Measurements from ENCODE around the gene EGFL8.

- TF ChIP-seq POLR2A (IDR thresholded peaks at IDR 0.05) (no peak), CTCF (IDR thresholded peaks at IDR 0.05) (no peak)
Measured at GRCh38 chr6:32156891-32157290, 7.5 kb upstream of the EGFL8 start.

Measured in ovary (tissue), 3 donors.